Smooth muscle cell (in vitro differentiated cells): Measurements from ENCODE around the gene PTPRK. TPM values are rescaled to one million over a fixed set of nuclear protein-coding genes. Genes with fewer than 3 reads are reported as not detected.
A peak's percentile ranks its signal among the peaks of the same experiment; 100 is the strongest.

Source experiments
- DNase-seq: peaks from one replicate; lab custom pipeline; 2025; ENCODE audit not compliant: unreplicated experiment; lab: John Stamatoyannopoulos, UW
- H2AFZ ChIP-seq: fragments of 200-600 bp; sonication (generic); 2 replicates; pipeline ENCODE4 v1.6.0; 2016; ENCODE audit warnings: antibody characterized with exemption, low read depth, mild to moderate bottlenecking
- H3F3A ChIP-seq: fragments of 200-600 bp; sonication (generic); 2 replicates; pipeline ENCODE4 v1.6.0; 2017; ENCODE audit warnings: antibody characterized with exemption, low read depth
- H3K27ac ChIP-seq: fragments of 200-600 bp; sonication (generic); 2 replicates; pipeline ENCODE4 v1.5.1; 2016; ENCODE audit warnings: low read depth, mild to moderate bottlenecking
- H3K27me3 ChIP-seq: fragments of 200-600 bp; sonication (generic); 2 replicates; pipeline ENCODE4 v1.6.1; 2016; ENCODE audit warnings: low read depth, mild to moderate bottlenecking
- H3K36me3 ChIP-seq: fragments of 200-600 bp; sonication (generic); 2 replicates; pipeline ENCODE4 v1.5.1; 2016; ENCODE audit warnings: low read depth
- H3K4me1 ChIP-seq: fragments of 200-600 bp; sonication (generic); 2 replicates; pipeline ENCODE4 v1.5.1; 2016; ENCODE audit warnings: low read depth
- H3K4me2 ChIP-seq: fragments of 200-600 bp; sonication (generic); 2 replicates; pipeline ENCODE4 v1.6.0; 2016; ENCODE audit warnings: mild to moderate bottlenecking
- H3K4me3 ChIP-seq: fragments of 200-600 bp; sonication (generic); 2 replicates; pipeline ENCODE4 v1.5.1; 2016; ENCODE audit warnings: mild to moderate bottlenecking
- H3K79me2 ChIP-seq: fragments of 200-600 bp; sonication (generic); 2 replicates; pipeline ENCODE4 v1.6.0; 2016; ENCODE audit warnings: low read depth, mild to moderate bottlenecking
- H3K9ac ChIP-seq: fragments of 200-600 bp; sonication (generic); 2 replicates; pipeline ENCODE4 v1.6.0; 2016; ENCODE audit warnings: low read depth
- H3K9me3 ChIP-seq: fragments of 200-600 bp; sonication (generic); replicated peaks from 2 replicates; pipeline ENCODE4 v1.5.1; 2016; ENCODE audit warnings: low read depth
- H4K20me1 ChIP-seq: fragments of 200-600 bp; sonication (generic); 2 replicates; pipeline ENCODE4 v1.6.0; 2016; ENCODE audit warnings: low read depth
- WGBS: methylation state at CpG from one replicate; pipeline ENCODE4 v1.1.7; 2016; ENCODE audit warnings: low lambda C conversion rate; 5-methylcytosine and 5-hydroxymethylcytosine counted together
- polyA plus RNA-seq: library from polyadenylated mRNA; unstranded; fragments of >200 nt; fragmentation: Nextera tagmentation; extraction: Ambion mirVana; gene quantifications from 2 replicates; pipeline ENCODE4 v1.2.1, GENCODE V29; 2016
- total RNA-seq: library from RNA; depleted of rRNA; stranded (reverse); fragments of >200 nt; gene quantifications from 2 replicates; pipeline ENCODE4 v1.2.3, GENCODE V29; 2014
- TF ChIP-seq, protein P1 (sequence below): fragments of 200-600 bp; sonication (generic); IDR thresholded peaks from 2 replicates; pipeline ENCODE4 v1.5.1; 2017; ENCODE audit warnings: borderline replicate concordance, mild to moderate bottlenecking, antibody characterized with exemption; ENCODE audit not compliant: insufficient read depth, poor library complexity, severe bottlenecking

The PTPRK gene
- total and polyA plus RNA-seq, 2 experiments from 2014 or later, result 21.7 to 50.4 TPM

DNA sequence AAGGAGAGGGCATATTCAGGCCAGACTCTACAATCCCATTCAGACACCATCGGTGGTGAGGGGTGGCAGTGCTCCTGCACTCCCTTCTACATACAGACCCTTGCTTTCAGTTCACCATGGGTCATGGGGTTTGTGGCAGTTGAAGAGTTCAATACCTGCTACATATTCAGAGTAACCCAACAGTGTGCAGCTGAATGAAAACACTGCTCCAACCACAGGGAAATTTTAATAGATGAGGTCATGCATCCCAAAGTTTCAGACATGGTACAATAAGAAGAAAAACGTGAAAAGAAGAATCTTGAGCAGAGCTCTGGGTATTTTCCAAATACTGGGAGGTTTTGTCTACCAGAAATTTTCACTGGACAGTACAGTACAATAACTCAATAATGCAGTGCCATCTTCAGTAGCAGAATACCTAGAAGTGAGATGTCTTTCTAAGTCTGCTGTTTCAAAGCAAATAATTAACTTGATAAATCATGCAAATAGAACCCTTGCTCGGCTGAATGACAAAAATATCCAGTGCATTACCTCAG lies 162.1 kb downstream of the PTPRK start:
- Histone ChIP-seq H3F3A (no peaks in the 10 kb centered on the region), H4K20me1 (no peaks in the 10 kb centered on the region), H3K4me2 (peak overlapping the region; percentile 29), H3K27me3 (no peaks in the 10 kb centered on the region), H3K4me3 (no peak overlapping the region), H3K4me1 (no peaks in the 10 kb centered on the region), H3K36me3 (no peaks in the 10 kb centered on the region), H3K79me2 (peaks cover 38% of the 10 kb centered on the region), H3K9me3 (no peaks in the 10 kb centered on the region), H3K27ac (peak overlapping the region; percentile 10), H2AFZ (no peak overlapping the region), H3K9ac (no peak overlapping the region)
- WGBS, result 60% methylated on average over 3 of the region's 3 CpGs
- TF ChIP-seq, protein P1, sequence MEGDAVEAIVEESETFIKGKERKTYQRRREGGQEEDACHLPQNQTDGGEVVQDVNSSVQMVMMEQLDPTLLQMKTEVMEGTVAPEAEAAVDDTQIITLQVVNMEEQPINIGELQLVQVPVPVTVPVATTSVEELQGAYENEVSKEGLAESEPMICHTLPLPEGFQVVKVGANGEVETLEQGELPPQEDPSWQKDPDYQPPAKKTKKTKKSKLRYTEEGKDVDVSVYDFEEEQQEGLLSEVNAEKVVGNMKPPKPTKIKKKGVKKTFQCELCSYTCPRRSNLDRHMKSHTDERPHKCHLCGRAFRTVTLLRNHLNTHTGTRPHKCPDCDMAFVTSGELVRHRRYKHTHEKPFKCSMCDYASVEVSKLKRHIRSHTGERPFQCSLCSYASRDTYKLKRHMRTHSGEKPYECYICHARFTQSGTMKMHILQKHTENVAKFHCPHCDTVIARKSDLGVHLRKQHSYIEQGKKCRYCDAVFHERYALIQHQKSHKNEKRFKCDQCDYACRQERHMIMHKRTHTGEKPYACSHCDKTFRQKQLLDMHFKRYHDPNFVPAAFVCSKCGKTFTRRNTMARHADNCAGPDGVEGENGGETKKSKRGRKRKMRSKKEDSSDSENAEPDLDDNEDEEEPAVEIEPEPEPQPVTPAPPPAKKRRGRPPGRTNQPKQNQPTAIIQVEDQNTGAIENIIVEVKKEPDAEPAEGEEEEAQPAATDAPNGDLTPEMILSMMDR, result no peak
- DNase-seq, result no peak

DNA sequence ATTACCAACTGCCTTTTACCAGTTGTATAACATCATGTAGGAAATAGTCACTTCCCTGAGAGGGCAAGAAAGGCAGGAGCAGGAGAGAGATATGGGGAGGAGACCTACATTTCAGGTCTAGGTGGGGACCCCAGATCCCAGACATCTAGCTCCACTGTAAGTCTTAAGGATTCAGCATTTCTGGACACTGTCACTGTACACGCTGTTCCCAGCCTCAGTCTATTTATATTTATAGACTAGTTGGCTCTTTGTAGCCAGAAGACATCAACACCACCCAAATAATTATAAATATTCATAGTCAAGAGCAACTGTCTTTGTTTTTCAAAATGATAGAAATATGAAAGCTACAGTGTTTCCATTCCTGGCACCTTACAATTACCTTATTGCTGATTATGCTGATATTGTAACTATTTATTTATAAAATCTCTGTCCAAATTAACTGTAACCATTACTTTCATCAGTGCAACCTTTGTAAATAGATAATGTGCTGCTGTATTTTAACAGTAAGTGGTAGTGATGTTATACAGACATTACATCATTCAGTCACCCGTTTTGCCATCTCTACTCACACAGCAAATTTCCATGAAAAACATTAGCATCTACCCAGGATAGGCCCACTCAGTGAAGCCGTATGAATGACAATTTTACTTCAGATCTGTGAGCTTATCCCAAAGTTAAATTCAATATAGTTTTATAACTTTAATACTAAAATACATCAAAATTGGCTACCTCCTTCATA lies 162.8 kb downstream of the PTPRK start:
- Histone ChIP-seq H3K27ac (peak overlapping the region; percentile 10), H3K79me2 (peaks cover 42% of the 10 kb centered on the region), H3K4me3 (no peak overlapping the region), H3K4me1 (no peaks in the 10 kb centered on the region), H2AFZ (no peak overlapping the region), H3K4me2 (peak overlapping the region; percentile 29), H3F3A (no peaks in the 10 kb centered on the region), H3K9ac (no peak overlapping the region), H3K27me3 (no peaks in the 10 kb centered on the region), H3K9me3 (no peaks in the 10 kb centered on the region), H4K20me1 (no peaks in the 10 kb centered on the region), H3K36me3 (no peaks in the 10 kb centered on the region)
- WGBS, result 58% methylated on average over 3 of the region's 3 CpGs
- no peak for DNase-seq
- TF ChIP-seq, protein P1, result no peak

GRCh38 chr6:128352366-128352765 lies 168.0 kb downstream of the PTPRK start:
- Histone ChIP-seq H3K9ac (no peak overlapping the region), H3K79me2 (peaks cover 42% of the 10 kb centered on the region), H4K20me1 (peaks cover 8% of the 10 kb centered on the region), H3K4me2 (no peak overlapping the region), H3K27ac (no peak overlapping the region), H3F3A (peaks cover 4% of the 10 kb centered on the region), H3K27me3 (no peaks in the 10 kb centered on the region), H3K4me3 (no peak overlapping the region), H3K4me1 (no peaks in the 10 kb centered on the region), H2AFZ (no peak overlapping the region), H3K36me3 (no peaks in the 10 kb centered on the region), H3K9me3 (no peaks in the 10 kb centered on the region)
- TF ChIP-seq, protein P1, result no peak
- 47% methylated on average over 1 of the region's 1 CpG for WGBS
- no peak for DNase-seq

GRCh38 chr6:128351255-128351514 lies 169.2 kb downstream of the PTPRK start:
- no peak for DNase-seq
- Histone ChIP-seq H3K79me2 (peaks cover 30% of the 10 kb centered on the region), H3K27me3 (no peaks in the 10 kb centered on the region), H3K4me1 (no peaks in the 10 kb centered on the region), H3K4me2 (peak overlapping the region; percentile 44), H3K4me3 (no peak overlapping the region), H3F3A (peaks cover 4% of the 10 kb centered on the region), H3K9me3 (no peaks in the 10 kb centered on the region), H4K20me1 (peaks cover 11% of the 10 kb centered on the region), H3K27ac (peak overlapping the region; percentile 67), H3K9ac (no peak overlapping the region), H3K36me3 (no peaks in the 10 kb centered on the region), H2AFZ (no peak overlapping the region)
- 85% methylated on average over 2 of the region's 2 CpGs for WGBS
- TF ChIP-seq, protein P1, result no peak
